OCI-LY7 (cell line): ENCODE data around the gene MED27. TPM values are rescaled to one million over a fixed set of nuclear protein-coding genes. Genes with fewer than 3 reads are reported as not detected.

Source experiments
- BruUV-seq: library from RNA; stranded (reverse); fragments of 400-500 nt; replicated peaks from 2 replicates; lab custom pipeline; 2021; lab: Mats Ljungman, UMichigan
- CTCF ChIA-PET: fragments of 300-600 bp; sonication (Branson Sonifier 250); formaldehyde crosslinking; loops from one replicate; lab custom pipeline; 2022; ENCODE audit warnings: antibody characterized with exemption; ENCODE audit not compliant: unreplicated experiment; lab: Charles Lee
- POLR2A ChIA-PET: fragments of 300-600 bp; sonication (Branson Sonifier 250); formaldehyde crosslinking; loops from one replicate; lab custom pipeline; 2022; ENCODE audit warnings: antibody characterized with exemption; lab: Charles Lee
- DNase-seq: peaks from one replicate; pipeline ENCODE4 v3.0.0-alpha.2; 2015; ENCODE audit warnings: low spot score
- H2AFZ ChIP-seq: fragments of 200-600 bp; sonication (generic), shearing (Covaris generic); 2 replicates; pipeline ENCODE4 v1.6.1; 2014; ENCODE audit warnings: mild to moderate bottlenecking, antibody characterized with exemption, low read length, moderate library complexity
- H3K27ac ChIP-seq: fragments of 200-600 bp; sonication (generic); 2 replicates; pipeline ENCODE4 v1.5.1; 2014; ENCODE audit warnings: mixed run types, low read depth, mild to moderate bottlenecking, moderate library complexity, low read length, inconsistent platforms; ENCODE audit not compliant: poor library complexity, severe bottlenecking
- H3K36me3 ChIP-seq: fragments of 200-600 bp; sonication (generic); 2 replicates; pipeline ENCODE4 v1.6.1; 2014; ENCODE audit warnings: mild to moderate bottlenecking, antibody characterized with exemption, low read length, moderate library complexity, mixed read lengths; ENCODE audit not compliant: insufficient read depth
- H3K4me1 ChIP-seq: fragments of 200-600 bp; sonication (generic); 2 replicates; pipeline ENCODE4 v1.5.1; 2014; ENCODE audit warnings: mild to moderate bottlenecking, low read length; ENCODE audit not compliant: insufficient read depth, poor library complexity, severe bottlenecking
- H3K4me2 ChIP-seq: fragments of 200-600 bp; sonication (generic); 2 replicates; pipeline ENCODE4 v1.6.1; 2014; ENCODE audit warnings: mild to moderate bottlenecking, low read length
- H3K4me3 ChIP-seq: fragments of 200-600 bp; sonication (generic); 2 replicates; pipeline ENCODE4 v1.5.1; 2014; ENCODE audit warnings: mild to moderate bottlenecking, low read depth, low read length; ENCODE audit not compliant: poor library complexity, severe bottlenecking
- H3K79me2 ChIP-seq: fragments of 200-600 bp; sonication (generic); 2 replicates; pipeline ENCODE4 v1.6.1; 2016; ENCODE audit warnings: low read depth, mild to moderate bottlenecking, low read length, moderate library complexity, mixed read lengths; ENCODE audit not compliant: insufficient read depth
- H3K9me2 ChIP-seq: fragments of 200-600 bp; sonication (generic); 2 replicates; pipeline ENCODE4 v1.6.1; 2016; ENCODE audit warnings: mild to moderate bottlenecking, low read length, mixed read lengths; ENCODE audit not compliant: insufficient read depth
- H3K9me3 ChIP-seq: fragments of 200-600 bp; sonication (generic); 2 replicates; pipeline ENCODE4 v1.6.1; 2014; ENCODE audit warnings: mild to moderate bottlenecking, mixed run types, low read length, mixed read lengths
- H4K20me1 ChIP-seq: fragments of 200-600 bp; sonication (generic); 2 replicates; pipeline ENCODE4 v1.6.1; 2014; ENCODE audit warnings: mild to moderate bottlenecking, antibody characterized with exemption, low read length, moderate library complexity, mixed read lengths; ENCODE audit not compliant: insufficient read depth
- CTCF ChIP-seq: fragments of 200-600 bp; sonication (generic); conservative IDR thresholded peaks from 2 replicates; pipeline ENCODE4 v1.5.1; 2014; ENCODE audit warnings: mild to moderate bottlenecking, antibody characterized with exemption, low read length, moderate library complexity, mixed read lengths
- EZH2phosphoT487 ChIP-seq: fragments of 200-600 bp; sonication (generic); IDR thresholded peaks from 2 replicates; pipeline ENCODE4 v1.6.1; 2018; ENCODE audit warnings: low read depth, borderline replicate concordance, mild to moderate bottlenecking, mixed run types, antibody characterized with exemption, low read length, moderate library complexity, mixed read lengths
- intact Hi-C: fragments of 100-400 bp; cut with micrococcal nuclease; formaldehyde crosslinking; loops from one replicate; pipeline ENCODE4 v1.10.0; 2022; ENCODE audit not compliant: unreplicated experiment
- total RNA-seq, 2 experiments: library from RNA; depleted of rRNA in 1 of 2; stranded (reverse); fragments of >200 nt in 1 of 2; shearing (Covaris generic) in 1 of 2; gene quantifications; 2 replicates each; pipeline ENCODE4 v1.2.3, GENCODE V29; 2014 to 2022

Gene MED27
- total RNA-seq, 2 experiments from 2014 or later: 23.1 to 32.6 TPM

GRCh38 chr9:131826966-131827525 lies 252.6 kb downstream of the MED27 start:
- no peak for TF ChIP-seq CTCF
- no peak for TF ChIP-seq EZH2phosphoT487
- ChIA-PET POLR2A (interaction anchor here (0.6 kb wide), 1 partner anchor 690 kb away, joined by 7 read pairs; no protein-coding TSS in a partner anchor), CTCF (no interaction called here)
- Histone ChIP-seq H3K79me2 (no peaks in the 10 kb centered on the region), H3K4me3 (no peak overlapping the region), H3K9me2 (no peaks in the 10 kb centered on the region), H4K20me1 (no peaks in the 10 kb centered on the region), H3K36me3 (no peaks in the 10 kb centered on the region), H3K27ac (no peak overlapping the region), H3K4me2 (no peak overlapping the region), H3K9me3 (no peaks in the 10 kb centered on the region), H2AFZ (no peak overlapping the region), H3K4me1 (no peaks in the 10 kb centered on the region)
- intact Hi-C loops: no loop called here
- DNase-seq: no peak
- no TSS peak for BruUV-seq

- Histone ChIP-seq H3K27ac (no peak overlapping the region), H4K20me1 (no peaks in the 10 kb centered on the region), H3K4me3 (no peak overlapping the region), H3K79me2 (no peaks in the 10 kb centered on the region), H3K9me3 (no peaks in the 10 kb centered on the region), H3K4me2 (no peak overlapping the region), H3K4me1 (no peaks in the 10 kb centered on the region), H3K9me2 (no peaks in the 10 kb centered on the region), H3K36me3 (no peaks in the 10 kb centered on the region), H2AFZ (no peak overlapping the region)
- TF ChIP-seq CTCF: no peak
- no peak for TF ChIP-seq EZH2phosphoT487
- intact Hi-C loops: no loop called here
- ChIA-PET CTCF (no interaction called here), POLR2A (no interaction called here)
- no TSS peak for BruUV-seq
- DNase-seq: no peak
These were observed 253.6 kb downstream of the MED27 start for GRCh38 chr9:131826053-131826452.

- intact Hi-C loops: no loop called here
- no peaks in the 10 kb centered on the region for H3K9me2 ChIP-seq
- no peaks in the 10 kb centered on the region for H4K20me1 ChIP-seq
- H3K4me1 ChIP-seq: no peaks in the 10 kb centered on the region
- ChIA-PET POLR2A (no interaction called here), CTCF (no interaction called here)
- TF ChIP-seq EZH2phosphoT487 (no peak), CTCF (no peak)
- no TSS peak for BruUV-seq
- H3K4me2 ChIP-seq: no peak overlapping the region
- H2AFZ ChIP-seq: no peak overlapping the region
- no peak overlapping the region for H3K4me3 ChIP-seq
- no peaks in the 10 kb centered on the region for H3K79me2 ChIP-seq
- no peak overlapping the region for H3K27ac ChIP-seq
- no peaks in the 10 kb centered on the region for H3K36me3 ChIP-seq
- DNase-seq: no peak
- no peaks in the 10 kb centered on the region for H3K9me3 ChIP-seq
These were observed 254.6 kb downstream of the MED27 start for GRCh38 chr9:131824953-131825495.
